KOPT-K1 (cell line): ENCODE measurements around the gene RPL22.
A peak's percentile ranks its signal among the peaks of the same experiment; 100 is the strongest.

Source experiments
- H3K27ac ChIP-seq: fragments of 200-600 bp; sonication (generic); 2 replicates; pipeline ENCODE4 v1.5.1; 2016; ENCODE audit warnings: antibody characterized with exemption, mild to moderate bottlenecking, low read depth, low read length; ENCODE audit not compliant: poor library complexity, severe bottlenecking
- H3K36me3 ChIP-seq: fragments of 200-600 bp; sonication (generic); 2 replicates; pipeline ENCODE4 v1.5.1; 2017; ENCODE audit warnings: antibody characterized with exemption, mild to moderate bottlenecking, low read length, moderate library complexity; ENCODE audit not compliant: insufficient read depth
- H3K9me3 ChIP-seq: fragments of 200-600 bp; sonication (generic); 2 replicates; pipeline ENCODE4 v1.5.1; 2017; ENCODE audit warnings: antibody characterized with exemption, low read length, mild to moderate bottlenecking; ENCODE audit not compliant: insufficient read depth, poor library complexity, severe bottlenecking

RPL22 gene

GRCh38 chr1:6212193-6212959 lies 13.0 kb upstream of the RPL22 start:
- Histone ChIP-seq H3K36me3 (no peaks in the 10 kb centered on the region), H3K27ac (no peak overlapping the region), H3K9me3 (peaks cover 6% of the 10 kb centered on the region)

- Histone ChIP-seq H3K9me3 (peaks cover 6% of the 10 kb centered on the region), H3K27ac (no peak overlapping the region), H3K36me3 (no peaks in the 10 kb centered on the region)
These were observed 12.3 kb upstream of the RPL22 start for GRCh38 chr1:6211731-6212130.

GRCh38 chr1:6210591-6211355 lies 11.4 kb upstream of the RPL22 start:
- Histone ChIP-seq H3K9me3 (peaks cover 6% of the 10 kb centered on the region), H3K36me3 (no peaks in the 10 kb centered on the region), H3K27ac (no peak overlapping the region)

GRCh38 chr1:6209661-6210580 lies 10.5 kb upstream of the RPL22 start:
- no peak overlapping the region for H3K27ac ChIP-seq
- H3K9me3 ChIP-seq: peaks cover 6% of the 10 kb centered on the region
- H3K36me3 ChIP-seq: no peaks in the 10 kb centered on the region

- peaks cover 4% of the 10 kb centered on the region for H3K9me3 ChIP-seq
- H3K27ac ChIP-seq: no peak overlapping the region
- no peaks in the 10 kb centered on the region for H3K36me3 ChIP-seq
These were observed 9.6 kb upstream of the RPL22 start for GRCh38 chr1:6208723-6209660.

- Histone ChIP-seq H3K36me3 (no peaks in the 10 kb centered on the region), H3K27ac (no peak overlapping the region), H3K9me3 (no peaks in the 10 kb centered on the region)
These were observed 8.5 kb upstream of the RPL22 start for GRCh38 chr1:6207921-6208320.

GRCh38 chr1:6207075-6207885 lies 7.9 kb upstream of the RPL22 start:
- no peaks in the 10 kb centered on the region for H3K9me3 ChIP-seq
- no peak overlapping the region for H3K27ac ChIP-seq
- H3K36me3 ChIP-seq: no peaks in the 10 kb centered on the region

GRCh38 chr1:6206520-6206855 lies 7.1 kb upstream of the RPL22 start:
- Histone ChIP-seq H3K36me3 (no peaks in the 10 kb centered on the region), H3K9me3 (no peaks in the 10 kb centered on the region), H3K27ac (no peak overlapping the region)

GRCh38 chr1:6205849-6206519 lies 6.6 kb upstream of the RPL22 start, which contains the start of gene RNF207:
RNF207 (plus strand) TSS chr1:6206119; CDS start chr1:6206536, 417 bp downstream.
- no peaks in the 10 kb centered on the region for H3K9me3 ChIP-seq
- H3K36me3 ChIP-seq: no peaks in the 10 kb centered on the region
- no peak within 1 kb of the TSS for H3K27ac ChIP-seq

- Histone ChIP-seq H3K9me3 (no peaks in the 10 kb centered on the region), H3K27ac (no peak overlapping the region), H3K36me3 (peaks cover 7% of the 10 kb centered on the region)
These were observed 2.9 kb upstream of the RPL22 start for GRCh38 chr1:6202256-6202655.

GRCh38 chr1:6200188-6200809 lies 904 bp upstream of the RPL22 start:
- Histone ChIP-seq H3K9me3 (no peaks in the 10 kb centered on the region), H3K27ac (peak overlapping the region; percentile 93), H3K36me3 (peaks cover 27% of the 10 kb centered on the region)

GRCh38 chr1:6198646-6199297 lies 623 bp downstream of the RPL22 start:
- no peaks in the 10 kb centered on the region for H3K9me3 ChIP-seq
- peaks cover 42% of the 10 kb centered on the region for H3K36me3 ChIP-seq
- peak overlapping the region; percentile 93 for H3K27ac ChIP-seq
